A673 (cell line): Measurements from ENCODE around the gene TMC3. TPM values are rescaled to one million over a fixed set of nuclear protein-coding genes. Genes with fewer than 3 reads are reported as not detected.
A peak's percentile ranks its signal among the peaks of the same experiment; 100 is the strongest.

ENCODE experiments used
- Bru-seq: library from RNA; stranded (reverse); fragments of 400-500 nt; gene quantifications from one replicate; lab custom pipeline; 2021; lab: Mats Ljungman, UMichigan
- BruChase-seq, 2 experiments: library from RNA; stranded (reverse); fragments of 400-500 nt; gene quantifications; one replicate each; lab custom pipeline; 2021; lab: Mats Ljungman, UMichigan
- BruUV-seq: library from RNA; stranded (reverse); fragments of 400-500 nt; replicated peaks from 2 replicates; lab custom pipeline; 2021; lab: Mats Ljungman, UMichigan
- CTCF ChIA-PET: fragments of 300-600 bp; sonication (Branson Sonifier 250); formaldehyde crosslinking; loops from one replicate; lab custom pipeline; 2022; ENCODE audit warnings: antibody characterized with exemption; lab: Charles Lee
- POLR2A ChIA-PET: fragments of 300-600 bp; sonication (Branson Sonifier 250); formaldehyde crosslinking; loops from one replicate; lab custom pipeline; 2022; ENCODE audit warnings: antibody characterized with exemption; ENCODE audit not compliant: low non-redundant PET; lab: Charles Lee
- DNase-seq: peaks from one replicate; pipeline ENCODE4 v3.0.0-alpha.2; 2015; ENCODE audit warnings: low spot score
- H3K27ac ChIP-seq: fragments of 200-600 bp; sonication (generic); 2 replicates; pipeline ENCODE4 v1.5.1; 2016; ENCODE audit warnings: mixed run types, low read depth, mild to moderate bottlenecking, mixed read lengths, antibody characterized with exemption, low read length; ENCODE audit not compliant: poor library complexity, severe bottlenecking
- H3K27me3 ChIP-seq: fragments of 200-600 bp; sonication (generic); replicated peaks from 2 replicates; pipeline ENCODE4 v1.6.1; 2017; ENCODE audit warnings: mixed run types, low read depth, mild to moderate bottlenecking, mixed read lengths, antibody characterized with exemption, low read length; ENCODE audit not compliant: insufficient read depth, poor library complexity
- H3K36me3 ChIP-seq: fragments of 200-600 bp; sonication (generic); 2 replicates; pipeline ENCODE4 v1.6.1; 2016; ENCODE audit warnings: mixed run types, mild to moderate bottlenecking, mixed read lengths, antibody characterized with exemption, low read length; ENCODE audit not compliant: insufficient read depth, poor library complexity, severe bottlenecking
- H3K4me1 ChIP-seq: fragments of 200-600 bp; sonication (generic); 2 replicates; pipeline ENCODE4 v1.6.1; 2017; ENCODE audit warnings: mixed run types, mild to moderate bottlenecking, mixed read lengths, antibody characterized with exemption, low read length; ENCODE audit not compliant: insufficient read depth, poor library complexity, severe bottlenecking
- H3K4me3 ChIP-seq: fragments of 200-600 bp; sonication (generic); 2 replicates; pipeline ENCODE4 v1.5.1; 2016; ENCODE audit warnings: low read depth, mixed run types, mild to moderate bottlenecking, mixed read lengths, low read length; ENCODE audit not compliant: poor library complexity, severe bottlenecking
- H3K9me3 ChIP-seq: fragments of 200-600 bp; sonication (generic); 2 replicates; pipeline ENCODE4 v1.6.1; 2016; ENCODE audit warnings: mixed run types, low read depth, mild to moderate bottlenecking, mixed read lengths, antibody characterized with exemption, low read length; ENCODE audit not compliant: poor library complexity, severe bottlenecking
- CTCF ChIP-seq: fragments of 300-800, 200-600 bp; sonication (generic); conservative IDR thresholded peaks from 2 replicates; pipeline ENCODE4 v1.5.1; 2017; ENCODE audit warnings: low read depth, mild to moderate bottlenecking, antibody characterized with exemption, low read length, moderate library complexity, mixed read lengths
- EZH2 ChIP-seq: fragments of 200-600 bp; sonication (generic); IDR thresholded peaks from 2 replicates; pipeline ENCODE4 v1.6.1; 2017; ENCODE audit warnings: borderline replicate concordance, low read depth, mild to moderate bottlenecking, mixed read lengths, antibody characterized with exemption, low read length; ENCODE audit not compliant: poor library complexity, severe bottlenecking
- intact Hi-C: fragments of 100-400 bp; cut with micrococcal nuclease; formaldehyde crosslinking; loops from one replicate; pipeline ENCODE4 v1.10.0; 2022; ENCODE audit not compliant: unreplicated experiment
- long read RNA-seq: library from polyadenylated mRNA; stranded (forward); transcript quantifications from one replicate; pipeline ENCODE4 v2.0.0, GENCODE V29; 2022
- total RNA-seq: library from RNA; stranded (reverse); gene quantifications from 2 replicates; pipeline ENCODE4 v1.2.3, GENCODE V29; 2021

TMC3 gene
- total RNA-seq, result not detected in 2 replicates
- Bru-seq, nascent RNA, result not detected
- not detected for BruChase-seq, experiment 1, labeled RNA remaining after a 2-hour chase
- BruChase-seq, experiment 2, labeled RNA remaining after a 6-hour chase, result not detected
- long read RNA-seq, result 0 reads

DNA sequence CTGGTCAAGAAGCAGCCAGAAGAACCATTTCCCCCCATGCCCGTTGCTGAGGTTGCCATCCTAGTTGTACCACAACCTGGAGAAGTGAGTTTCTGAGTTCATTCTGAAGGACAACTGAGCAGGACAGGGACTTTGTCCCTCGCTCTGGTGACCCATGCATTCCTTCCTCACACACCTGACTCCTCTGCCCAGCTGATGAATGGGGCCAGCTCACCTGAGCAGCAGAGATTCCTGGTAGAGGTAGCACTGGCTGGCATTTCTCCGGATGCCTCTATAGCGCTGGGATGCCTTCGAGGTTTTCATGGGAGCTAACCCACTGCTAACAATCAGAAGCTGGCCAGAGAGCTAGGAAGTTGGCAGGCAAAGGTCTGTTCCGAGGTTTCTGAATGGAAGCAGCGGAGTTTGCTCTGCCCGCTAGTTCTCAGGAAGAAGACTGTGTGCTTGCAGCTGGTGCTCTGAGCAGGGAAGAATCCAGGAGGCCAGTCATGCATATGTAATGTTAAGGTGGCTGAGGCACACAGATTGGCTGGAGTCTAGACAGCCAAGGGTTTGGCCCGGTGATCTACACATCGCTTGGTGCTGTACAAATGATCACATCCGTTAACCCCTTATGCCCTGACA is at the start of gene TMC3:
Gene TMC3 (minus strand): TSS at position 439 of the 621 bp plus-strand sequence. CDS start 136 bp downstream, at position 303.
- Histone ChIP-seq H3K4me1 (peaks cover 5% of the 10 kb centered on the region), H3K27me3 (peaks cover 30% of the 10 kb centered on the region), H3K36me3 (no peaks in the 10 kb centered on the region), H3K9me3 (no peaks in the 10 kb centered on the region), H3K27ac (no peak within 1 kb of the TSS), H3K4me3 (no peak within 1 kb of the TSS)
- BruUV-seq, result no TSS peak
- CTCF ChIA-PET, result no interaction called here
- POLR2A ChIA-PET, result no interaction called here
- TF ChIP-seq CTCF, result no peak
- no peak for TF ChIP-seq EZH2
- intact Hi-C loops, result no loop called here
- no peak for DNase-seq

- CTCF ChIA-PET, result no interaction called here
- Histone ChIP-seq H3K9me3 (no peaks in the 10 kb centered on the region), H3K27me3 (no peaks in the 10 kb centered on the region), H3K36me3 (no peaks in the 10 kb centered on the region), H3K4me1 (no peaks in the 10 kb centered on the region), H3K27ac (no peak overlapping the region), H3K4me3 (no peak overlapping the region)
- BruUV-seq, result no TSS peak
- no peak for DNase-seq
- intact Hi-C loops, result no loop called here
- TF ChIP-seq EZH2 (no peak), CTCF (no peak)
- POLR2A ChIA-PET, result no interaction called here
Observed at GRCh38 chr15:81421461-81421860, 47.4 kb upstream of the TMC3 start.

GRCh38 chr15:81419332-81419943 is 45.4 kb upstream of the TMC3 start:
- no peaks in the 10 kb centered on the region for H3K9me3 ChIP-seq
- intact Hi-C loops, result loop anchor here (10.0 kb wide), 1 partner anchor 625 kb away; the partner anchor contains the start of gene MEX3B
- no peak for TF ChIP-seq CTCF
- TF ChIP-seq EZH2, result no peak
- peak; percentile 77 for DNase-seq
- no peaks in the 10 kb centered on the region for H3K36me3 ChIP-seq
- H3K27ac ChIP-seq, result no peak overlapping the region
- H3K27me3 ChIP-seq, result no peaks in the 10 kb centered on the region
- CTCF ChIA-PET, result no interaction called here
- BruUV-seq, result no TSS peak
- H3K4me1 ChIP-seq, result no peaks in the 10 kb centered on the region
- no peak overlapping the region for H3K4me3 ChIP-seq
- POLR2A ChIA-PET, result no interaction called here
